Stimulated activated naive CD8-positive, alpha-beta T cell treated with anti-CD3 and anti-CD28 coated beads, Interleukin-15, Interleukin-2, amounts not matched to agents 100 ng/mL and 50 ng/mL, for 24 hours (primary cell): Measurements from ENCODE around the gene FSTL1.

Experiments used
- H3K27ac Mint-ChIP-seq: one replicate; pipeline ENCODE4 v1.8.0; 2021; ENCODE audit warnings: mild to moderate bottlenecking, mixed read lengths
- H3K27me3 Mint-ChIP-seq: one replicate; pipeline ENCODE4 v1.8.0; 2021; ENCODE audit warnings: mixed read lengths
- H3K36me3 Mint-ChIP-seq: one replicate; pipeline ENCODE4 v1.8.0; 2021; ENCODE audit warnings: low read depth, mixed read lengths
- H3K4me1 Mint-ChIP-seq: one replicate; pipeline ENCODE4 v1.8.0; 2021; ENCODE audit warnings: low read depth, mixed read lengths
- H3K4me3 Mint-ChIP-seq: one replicate; pipeline ENCODE4 v1.8.0; 2021; ENCODE audit warnings: mild to moderate bottlenecking, mixed read lengths
- H3K9me3 Mint-ChIP-seq: one replicate; pipeline ENCODE4 v1.8.0; 2021; ENCODE audit warnings: mixed read lengths

Gene FSTL1

DNA sequence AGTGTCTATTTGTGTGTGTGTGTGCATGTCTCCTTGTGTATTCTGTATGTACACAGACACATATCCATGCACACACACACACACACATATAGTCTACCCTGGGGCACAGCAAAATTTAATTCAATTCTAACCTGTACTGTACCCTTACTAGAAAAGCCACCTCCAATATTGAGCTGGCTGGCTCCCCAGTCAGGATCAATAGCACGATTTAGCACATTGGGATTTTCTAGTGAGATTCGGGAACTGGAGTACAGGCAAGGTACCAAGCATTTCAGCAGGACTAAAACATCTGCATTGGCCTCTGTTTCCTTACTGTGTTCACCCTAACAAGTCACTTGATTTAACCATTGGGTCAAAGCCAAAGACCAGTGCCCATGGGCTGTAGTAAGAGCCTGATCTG is 13.2 kb downstream of the FSTL1 start:
- no peak overlapping the region for H3K27ac Mint-ChIP-seq
- no peak overlapping the region for H3K4me3 Mint-ChIP-seq
- peaks cover 7% of the 10 kb centered on the region for H3K27me3 Mint-ChIP-seq
- no peaks in the 10 kb centered on the region for H3K36me3 Mint-ChIP-seq
- H3K4me1 Mint-ChIP-seq, result no peaks in the 10 kb centered on the region
- H3K9me3 Mint-ChIP-seq, result no peaks in the 10 kb centered on the region

- H3K27me3 Mint-ChIP-seq, result peaks cover 7% of the 10 kb centered on the region
- no peaks in the 10 kb centered on the region for H3K36me3 Mint-ChIP-seq
- no peak overlapping the region for H3K4me3 Mint-ChIP-seq
Observed at GRCh38 chr3:120436523-120437050, 14.2 kb downstream of the FSTL1 start.

DNA sequence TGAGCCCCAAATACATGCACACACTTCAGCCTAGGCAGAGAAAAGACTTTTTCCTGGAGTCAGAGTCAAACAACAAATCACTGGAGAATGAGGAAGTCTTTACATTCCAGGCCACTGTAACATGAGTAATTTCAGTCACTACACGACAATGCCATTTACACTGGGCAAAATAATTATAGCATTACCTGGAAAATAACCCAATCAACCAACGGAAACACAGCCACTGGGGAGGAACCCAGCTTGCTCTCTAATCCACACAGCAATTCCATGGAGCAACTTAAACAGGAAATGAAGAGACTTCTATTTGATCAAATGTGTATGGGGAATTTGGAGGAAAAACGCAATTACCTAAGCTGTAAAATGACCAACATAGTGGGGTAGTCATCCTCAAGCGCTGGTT is 15.2 kb downstream of the FSTL1 start:
- no peaks in the 10 kb centered on the region for H3K9me3 Mint-ChIP-seq
- no peaks in the 10 kb centered on the region for H3K36me3 Mint-ChIP-seq
- no peaks in the 10 kb centered on the region for H3K4me1 Mint-ChIP-seq
- H3K27ac Mint-ChIP-seq, result no peak overlapping the region
- peaks cover 7% of the 10 kb centered on the region for H3K27me3 Mint-ChIP-seq
- no peak overlapping the region for H3K4me3 Mint-ChIP-seq

More at GRCh38 chr3:120436523-120437050, 14.2 kb downstream of the FSTL1 start:
- no peaks in the 10 kb centered on the region for H3K4me1 Mint-ChIP-seq
- no peaks in the 10 kb centered on the region for H3K9me3 Mint-ChIP-seq
- no peak overlapping the region for H3K27ac Mint-ChIP-seq

DNA sequence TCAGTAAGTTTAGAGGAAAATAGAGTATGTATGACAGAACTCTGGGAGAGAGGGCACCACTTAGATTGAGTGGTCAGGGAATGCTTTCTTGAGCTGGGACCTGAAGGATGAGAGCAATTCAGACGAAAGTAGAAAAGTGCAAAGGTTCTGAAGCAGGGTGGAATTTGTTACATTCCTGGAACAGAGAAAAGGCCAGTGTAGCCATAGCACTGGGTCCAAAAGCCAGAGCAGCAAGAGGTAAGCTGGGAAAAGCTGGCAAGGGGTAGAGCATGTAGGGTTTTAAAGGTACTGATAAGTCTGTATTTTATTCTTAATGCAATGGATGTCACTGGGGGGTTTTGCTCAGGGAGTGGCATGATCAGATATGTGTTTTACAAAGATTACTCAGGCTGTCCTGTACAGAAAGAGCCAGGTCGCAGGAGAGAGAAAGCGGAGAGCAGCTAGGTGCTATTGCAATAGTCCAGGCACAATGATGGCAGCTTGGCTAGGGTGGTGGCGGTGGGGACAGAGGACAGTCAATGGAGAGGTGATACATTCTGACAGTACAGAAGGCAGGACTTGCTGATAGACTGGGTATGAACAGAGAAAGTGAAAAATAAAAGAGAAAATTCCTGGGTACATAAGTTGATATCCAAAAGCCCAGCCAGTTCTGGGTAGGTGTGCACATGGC is 17.0 kb downstream of the FSTL1 start:
- H3K36me3 Mint-ChIP-seq, result no peaks in the 10 kb centered on the region
- no peaks in the 10 kb centered on the region for H3K9me3 Mint-ChIP-seq
- H3K4me3 Mint-ChIP-seq, result no peak overlapping the region
- H3K27ac Mint-ChIP-seq, result no peak overlapping the region
- H3K27me3 Mint-ChIP-seq, result peaks cover 12% of the 10 kb centered on the region
- no peaks in the 10 kb centered on the region for H3K4me1 Mint-ChIP-seq

- Mint-ChIP-seq H3K27me3 (peaks cover 12% of the 10 kb centered on the region), H3K27ac (no peak overlapping the region), H3K36me3 (no peaks in the 10 kb centered on the region)
Observed at GRCh38 chr3:120432150-120432860, 18.5 kb downstream of the FSTL1 start.

GRCh38 chr3:120429921-120430361 is 20.9 kb downstream of the FSTL1 start:
- Mint-ChIP-seq H3K27me3 (peaks cover 9% of the 10 kb centered on the region), H3K4me1 (no peaks in the 10 kb centered on the region), H3K36me3 (no peaks in the 10 kb centered on the region), H3K9me3 (no peaks in the 10 kb centered on the region), H3K4me3 (no peak overlapping the region), H3K27ac (no peak overlapping the region)

More at GRCh38 chr3:120432150-120432860, 18.5 kb downstream of the FSTL1 start:
- Mint-ChIP-seq H3K4me1 (no peaks in the 10 kb centered on the region), H3K4me3 (no peak overlapping the region), H3K9me3 (no peaks in the 10 kb centered on the region)

DNA sequence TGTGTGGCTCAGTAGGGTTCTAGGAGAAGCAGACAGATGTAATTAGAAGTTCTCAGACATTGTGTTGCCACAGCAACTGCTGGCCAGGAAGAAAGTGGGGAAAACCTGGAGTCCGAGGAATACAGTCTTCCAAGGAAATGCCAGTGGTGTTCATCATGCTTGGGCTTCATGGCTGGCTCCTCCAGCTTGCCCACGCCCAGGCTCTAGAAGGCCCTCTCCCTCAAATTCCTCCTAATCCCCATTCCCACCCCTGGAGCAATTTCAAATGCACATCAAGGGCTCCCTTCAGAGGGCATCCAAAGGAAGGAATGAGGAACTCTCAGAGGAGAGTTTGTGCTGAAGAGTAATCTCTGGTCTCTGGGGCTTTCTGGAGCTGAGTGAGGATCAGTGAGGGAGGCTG is 21.9 kb downstream of the FSTL1 start:
- Mint-ChIP-seq H3K4me3 (no peak overlapping the region), H3K27me3 (peaks cover 9% of the 10 kb centered on the region), H3K27ac (no peak overlapping the region), H3K9me3 (no peaks in the 10 kb centered on the region), H3K4me1 (no peaks in the 10 kb centered on the region), H3K36me3 (no peaks in the 10 kb centered on the region)

GRCh38 chr3:120427201-120427600 is 23.6 kb downstream of the FSTL1 start:
- H3K27ac Mint-ChIP-seq, result no peak overlapping the region

DNA sequence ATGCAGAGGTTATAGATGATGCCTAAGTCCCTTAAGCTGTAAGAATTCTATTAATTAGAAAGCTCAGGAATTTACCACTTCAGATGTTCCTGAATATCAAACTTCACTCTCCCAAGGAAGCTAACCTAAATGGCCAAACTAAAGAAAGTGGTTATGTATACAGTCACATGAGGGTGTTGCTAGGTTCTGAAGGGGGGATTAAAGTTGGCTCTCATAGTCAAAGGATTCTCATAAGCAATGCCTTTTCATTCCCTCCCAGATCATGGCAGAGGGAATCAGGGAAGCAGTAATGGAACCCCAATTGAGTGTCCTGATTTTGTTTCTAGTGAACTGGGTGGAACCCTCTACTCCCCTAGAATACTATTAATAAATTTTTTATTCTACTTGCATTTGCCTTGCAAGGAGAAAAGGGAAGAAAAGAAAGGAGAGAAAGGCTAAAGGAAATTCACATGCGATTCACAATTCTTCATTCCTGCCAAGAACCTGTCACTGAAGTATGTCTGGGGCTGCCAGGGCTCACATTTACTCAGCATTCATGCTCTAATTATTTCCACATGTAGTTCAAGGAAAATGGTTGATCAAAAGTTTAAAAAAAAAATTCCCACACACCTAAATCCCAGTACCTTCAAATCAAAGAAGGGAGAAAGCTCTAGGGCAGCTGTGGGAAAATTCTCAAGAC is 25.1 kb downstream of the FSTL1 start:
- H3K9me3 Mint-ChIP-seq, result no peaks in the 10 kb centered on the region
- H3K36me3 Mint-ChIP-seq, result no peaks in the 10 kb centered on the region
- H3K27ac Mint-ChIP-seq, result no peak overlapping the region
- H3K27me3 Mint-ChIP-seq, result peaks cover 9% of the 10 kb centered on the region
- no peaks in the 10 kb centered on the region for H3K4me1 Mint-ChIP-seq
- H3K4me3 Mint-ChIP-seq, result no peak overlapping the region

More at GRCh38 chr3:120427201-120427600, 23.6 kb downstream of the FSTL1 start:
- Mint-ChIP-seq H3K27me3 (peaks cover 9% of the 10 kb centered on the region), H3K4me1 (no peaks in the 10 kb centered on the region), H3K9me3 (no peaks in the 10 kb centered on the region), H3K4me3 (no peak overlapping the region), H3K36me3 (no peaks in the 10 kb centered on the region)

GRCh38 chr3:120424976-120425570 is 25.7 kb downstream of the FSTL1 start:
- no peaks in the 10 kb centered on the region for H3K36me3 Mint-ChIP-seq
- H3K27me3 Mint-ChIP-seq, result peaks cover 9% of the 10 kb centered on the region
- no peak overlapping the region for H3K27ac Mint-ChIP-seq
- H3K4me1 Mint-ChIP-seq, result no peaks in the 10 kb centered on the region
- H3K4me3 Mint-ChIP-seq, result no peak overlapping the region
- H3K9me3 Mint-ChIP-seq, result no peaks in the 10 kb centered on the region

DNA sequence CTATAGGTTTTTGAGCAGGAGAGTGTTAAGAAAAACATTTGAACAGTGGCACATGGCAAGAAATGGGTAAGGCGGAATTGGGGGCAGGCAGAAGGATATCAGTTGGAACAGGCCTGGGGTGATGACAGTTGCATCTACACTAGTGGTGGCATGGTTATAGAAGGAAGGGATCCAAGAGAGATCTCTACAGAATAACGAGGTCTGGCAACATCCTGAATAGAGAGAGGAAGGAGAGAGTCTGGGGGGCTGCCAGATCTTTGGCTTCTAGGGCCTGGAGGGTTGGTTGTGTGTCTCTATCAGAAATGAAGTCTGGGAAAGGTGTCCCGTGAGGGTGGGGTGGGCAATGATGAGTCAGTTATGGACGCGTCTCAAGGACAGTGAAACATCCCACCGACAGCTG is 26.3 kb downstream of the FSTL1 start:
- Mint-ChIP-seq H3K4me1 (no peaks in the 10 kb centered on the region), H3K36me3 (no peaks in the 10 kb centered on the region), H3K27ac (no peak overlapping the region), H3K27me3 (peaks cover 5% of the 10 kb centered on the region), H3K9me3 (no peaks in the 10 kb centered on the region), H3K4me3 (no peak overlapping the region)

GRCh38 chr3:120423432-120423831 is 27.4 kb downstream of the FSTL1 start:
- H3K27ac Mint-ChIP-seq, result no peak overlapping the region
- no peaks in the 10 kb centered on the region for H3K36me3 Mint-ChIP-seq
- peaks cover 8% of the 10 kb centered on the region for H3K27me3 Mint-ChIP-seq
- H3K4me3 Mint-ChIP-seq, result no peak overlapping the region
- H3K9me3 Mint-ChIP-seq, result no peaks in the 10 kb centered on the region
- H3K4me1 Mint-ChIP-seq, result no peaks in the 10 kb centered on the region

GRCh38 chr3:120421926-120422325 is 28.9 kb downstream of the FSTL1 start:
- Mint-ChIP-seq H3K36me3 (no peaks in the 10 kb centered on the region), H3K27ac (no peak overlapping the region), H3K4me3 (no peak overlapping the region), H3K27me3 (peaks cover 8% of the 10 kb centered on the region), H3K4me1 (peaks cover 10% of the 10 kb centered on the region), H3K9me3 (no peaks in the 10 kb centered on the region)

DNA sequence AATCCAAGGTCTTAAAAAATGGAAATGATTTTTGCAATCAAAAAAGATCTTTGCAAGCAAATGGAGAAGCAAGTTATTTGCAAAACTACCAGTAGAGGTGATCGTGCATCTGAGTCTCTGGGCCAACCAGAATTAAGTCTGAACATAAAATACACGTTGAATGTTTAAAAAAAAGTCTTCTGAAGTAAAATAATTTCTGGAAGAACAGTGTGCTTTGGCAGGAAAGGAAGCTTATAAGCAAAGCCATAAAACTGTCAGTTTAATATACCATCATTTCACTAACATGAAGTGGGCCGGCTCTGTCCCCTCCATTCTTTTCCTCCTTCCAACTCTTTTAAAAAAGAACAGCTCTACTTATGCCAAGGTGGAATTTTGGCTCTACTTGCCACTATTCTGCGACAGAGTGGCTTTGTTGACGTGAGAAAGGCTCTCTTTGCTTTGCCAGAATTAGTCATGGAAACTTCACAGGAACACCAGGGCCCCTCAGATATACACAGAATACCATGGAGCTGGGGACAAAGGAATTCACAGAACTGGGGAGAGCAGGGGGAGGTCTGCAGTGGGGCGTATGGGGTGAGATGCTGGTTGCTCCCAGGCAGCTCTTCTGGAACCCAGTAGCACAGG is 29.8 kb downstream of the FSTL1 start:
- Mint-ChIP-seq H3K36me3 (no peaks in the 10 kb centered on the region), H3K4me3 (no peak overlapping the region), H3K27ac (no peak overlapping the region), H3K27me3 (peaks cover 5% of the 10 kb centered on the region), H3K9me3 (no peaks in the 10 kb centered on the region), H3K4me1 (peaks cover 10% of the 10 kb centered on the region)
